K562 (cell line): ENCODE results near the gene MYH3. TPM values are rescaled to one million over a fixed set of nuclear protein-coding genes. Genes with fewer than 3 reads are reported as not detected.

Experiments
- ATAC-seq: fragments of 200-7000 bp; cut with Tn5 transposase; 3 replicates; pipeline ENCODE4 v1.9.1; 2020; ENCODE audit warnings: moderate library complexity
- BruUV-seq: library from RNA; stranded (reverse); fragments of 400-500 nt; replicated peaks from 2 replicates; lab custom pipeline; 2021; lab: Mats Ljungman, UMichigan
- CTCF ChIA-PET: fragments of 300-600 bp; formaldehyde crosslinking; extraction: SDS; loops from one replicate; lab custom pipeline; 2021; ENCODE audit warnings: low intra/inter-chr PET ratio; lab: Yijun Ruan, JAX
- POLR2A ChIA-PET: fragments of 300-600, 350-650 bp; sonication (Branson Sonifier 250); formaldehyde crosslinking; extraction: SDS; loops from one replicate; lab custom pipeline; 2021; ENCODE audit warnings: antibody characterized with exemption, inconsistent platforms; lab: Yijun Ruan, JAX
- DNase-seq, 4 experiments: peaks; one replicate each; pipeline versions ENCODE4 v3.0.0 to v3.0.0-alpha.2; 2011 to 2018; ENCODE audit warnings: low spot score in 3 of 4, mixed read lengths in 3 of 4; ENCODE audit errors: extremely low read depth in 1 of 4
- FAIRE-seq: peaks from 2 replicates; lab custom pipeline; 2011; peaks lifted over from hg19 to GRCh38; lab: Jason Lieb, UNC
- H2AFZ ChIP-seq: 2 replicates; pipeline ENCODE4 v1.6.0; 2011; ENCODE audit warnings: low read depth, low read length, control low read depth, inconsistent platforms
- H3K27ac ChIP-seq: fragments of 200-600 bp; 3 replicates; pipeline ENCODE4 v1.8.0; 2011; ENCODE audit warnings: low read depth, mild to moderate bottlenecking, control low read depth, inconsistent platforms, low read length, moderate library complexity, mixed read lengths; ENCODE audit errors: extremely low read depth
- H3K27me3 ChIP-seq, 2 experiments: fragments of 300-600 bp in 1 of 2; 2 replicates in 1 of 2; 3 replicates in 1 of 2; pipeline versions ENCODE4 v1.6.0 to v1.8.0; 2011; ENCODE audit warnings: inconsistent platforms in 2 of 2, low read length in 2 of 2, mild to moderate bottlenecking in 1 of 2, mixed read lengths in 1 of 2, moderate library complexity in 1 of 2; ENCODE audit not compliant: control insufficient read depth in 2 of 2, insufficient read depth in 2 of 2
- H3K36me3 ChIP-seq: fragments of 300-600 bp; 3 replicates; pipeline ENCODE4 v1.8.0; 2011; ENCODE audit warnings: mild to moderate bottlenecking, low read length, inconsistent platforms; ENCODE audit not compliant: control insufficient read depth, insufficient read depth
- H3K4me1 ChIP-seq, 2 experiments: fragments of 200-600 bp in 1 of 2; replicated peaks in 1 of 2; 2 replicates in 1 of 2; 3 replicates in 1 of 2; pipeline versions ENCODE4 v1.5.1 to v1.8.0; 2011; ENCODE audit warnings: inconsistent platforms in 2 of 2, low read length in 2 of 2, mild to moderate bottlenecking in 1 of 2, mixed read lengths in 1 of 2, moderate library complexity in 1 of 2; ENCODE audit not compliant: control insufficient read depth in 2 of 2, insufficient read depth in 2 of 2
- H3K4me2 ChIP-seq: 2 replicates; pipeline ENCODE4 v1.6.1; 2011; ENCODE audit warnings: low read length, control low read depth, inconsistent platforms, mixed read lengths; ENCODE audit not compliant: insufficient read depth
- H3K4me3 ChIP-seq: fragments of 200-600 bp; sonication (generic), shearing (Covaris generic); 2 replicates; pipeline ENCODE4 v1.5.1; 2016; ENCODE audit warnings: control low read depth, inconsistent platforms
- H3K79me2 ChIP-seq: fragments of 200-600 bp; 3 replicates; pipeline ENCODE4 v1.8.0; 2011; ENCODE audit warnings: low read length, inconsistent platforms; ENCODE audit not compliant: control insufficient read depth, insufficient read depth
- H3K9ac ChIP-seq, 2 experiments: 2 replicates each; pipeline versions ENCODE4 v1.6.0 to v1.6.1; 2011; ENCODE audit warnings: low read depth in 2 of 2, low read length in 2 of 2, control low read depth in 1 of 2, inconsistent platforms in 1 of 2, mild to moderate bottlenecking in 1 of 2, mixed read lengths in 1 of 2; ENCODE audit not compliant: insufficient read depth in 1 of 2
- H3K9me1 ChIP-seq: one replicate; pipeline ENCODE4 v1.6.0; 2011; ENCODE audit warnings: inconsistent platforms, mild to moderate bottlenecking, low read length, moderate library complexity; ENCODE audit not compliant: control insufficient read depth, insufficient read depth
- H3K9me3 ChIP-seq: replicated peaks from 2 replicates; pipeline ENCODE4 v1.5.1; 2011; ENCODE audit warnings: low read depth, low read length, inconsistent platforms; ENCODE audit not compliant: control insufficient read depth, insufficient read depth
- H4K20me1 ChIP-seq: replicated peaks from 2 replicates; pipeline ENCODE4 v1.6.1; 2011; ENCODE audit warnings: low read length, inconsistent platforms, mixed read lengths; ENCODE audit not compliant: control insufficient read depth, insufficient read depth
- CHD4 ChIP-seq: fragments of 200-600 bp; sonication (generic); IDR thresholded peaks from 3 replicates; pipeline ENCODE4 v1.6.1; 2012; ENCODE audit warnings: low read depth, mild to moderate bottlenecking, mixed read lengths, low read length, inconsistent platforms; ENCODE audit not compliant: insufficient read depth, insufficient replicate concordance, poor library complexity, severe bottlenecking
- OTX1 ChIP-seq: fragments of 450-650 bp; formaldehyde crosslinking; IDR thresholded peaks from 2 replicates; pipeline ENCODE4 v1.4.0; 2022; ENCODE audit warnings: mild to moderate bottlenecking
- ZC3H11A ChIP-seq: IDR thresholded peaks from 2 replicates; pipeline ENCODE4 v1.6.1; 2012; ENCODE audit warnings: low read depth, low read length, improper control_type of control experiment
- ZC3H4 ChIP-seq: sonication (generic); formaldehyde crosslinking; IDR thresholded peaks from 2 replicates; pipeline ENCODE4 v1.9.0; 2021; ENCODE audit warnings: missing genetic modification reagents, borderline replicate concordance
- ZNF140 ChIP-seq: fragments of 250-450 bp; sonication (Bioruptor Pico); IDR thresholded peaks from 2 replicates; pipeline ENCODE4 v1.8.0; 2021; ENCODE audit warnings: moderate library complexity, mild to moderate bottlenecking, inconsistent platforms
- ZNF23 ChIP-seq: fragments of 250-450 bp; sonication (Bioruptor Pico); IDR thresholded peaks from 2 replicates; pipeline ENCODE4 v1.4.0; 2020; ENCODE audit warnings: mild to moderate bottlenecking
- WGBS: fragments of 100-300 bp; shearing (Covaris generic); methylation state at CpG from one replicate; pipeline ENCODE4 v1.1.6; 2016; ENCODE audit warnings: low coverage, mixed read lengths; ENCODE audit not compliant: insufficient coverage; ENCODE audit errors: missing lambda C conversion rate; 5-methylcytosine and 5-hydroxymethylcytosine counted together
- in situ Hi-C: fragments of 300-500 bp; cut with MboI; formaldehyde crosslinking; loops from 4 replicates; pipeline ENCODE4 v1.15.0; 2018; ENCODE audit warnings: inconsistent platforms, mixed read lengths
- intact Hi-C: fragments of 100-400 bp; cut with micrococcal nuclease; formaldehyde crosslinking; loops from 2 replicates; pipeline ENCODE4 v1.14.2; 2022
- polyA plus RNA-seq, 8 experiments: library from polyadenylated mRNA; depleted of rRNA in 4 of 8; stranded (reverse) in 5 of 8; unstranded in 3 of 8; fragments of >200 nt; fragmentation: Nextera tagmentation in 2 of 8; fragmentation: Illumina TruSeq in 1 of 8; extraction: Ambion mirVana in 2 of 8; extraction: Trizol in 1 of 8; gene quantifications; 2 replicates each; pipeline versions ENCODE4 v1.2.1 to v1.2.3, GENCODE V29; 2011 to 2014; ENCODE audit warnings: inconsistent platforms in 1 of 8, missing spikeins in 1 of 8
- total RNA-seq, 7 experiments: library from RNA; depleted of rRNA in 6 of 7; stranded (reverse); fragments of >200 nt in 6 of 7; fragmentation: Illumina TruSeq in 2 of 7; extraction: Trizol in 2 of 7; gene quantifications; 2 replicates each; pipeline versions ENCODE4 v1.2.1 to v1.2.3, GENCODE V29; 2011 to 2021; ENCODE audit warnings: low replicate concordance in 1 of 7

MYH3 gene
- total and polyA plus RNA-seq, 9 of the 15 experiments (the other 6 are each of a cell fraction or from before 2014, with no cell fraction given) = 0.24 to 0.75 (median 0.40) TPM; not detected in 1

DNA sequence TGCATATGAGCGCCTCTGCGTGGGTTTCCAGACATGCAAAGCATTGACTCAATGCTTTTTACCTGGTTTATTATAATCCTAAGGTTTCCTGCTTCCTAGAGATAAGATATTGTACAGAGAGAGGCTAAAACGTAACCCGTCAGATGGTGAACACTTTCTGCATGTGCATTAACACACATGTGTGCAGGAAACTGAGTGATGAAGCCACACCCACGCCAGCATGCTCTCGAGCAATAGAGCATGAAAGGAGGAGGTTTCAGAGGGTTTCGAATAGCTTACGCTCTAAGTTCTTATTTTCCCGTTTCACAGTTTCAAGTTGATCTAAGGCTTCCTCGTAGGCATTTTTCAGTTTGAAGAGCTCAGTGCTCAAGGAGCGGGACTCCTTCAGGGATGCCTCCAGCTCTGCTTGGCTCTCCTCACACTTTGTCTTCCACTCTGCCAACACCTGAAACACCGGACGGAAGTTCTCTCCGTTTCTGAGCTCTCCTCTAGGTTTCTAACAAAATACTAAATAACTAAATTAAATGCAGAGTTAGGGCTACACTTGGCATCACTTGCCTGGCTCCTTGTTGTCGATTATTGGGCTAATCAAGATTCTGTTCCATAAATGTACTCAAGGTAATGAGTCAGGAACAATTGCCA lies 23.2 kb downstream of the MYH3 start:
- Histone ChIP-seq H3K27ac (no peak overlapping the region), H3K9ac (no peak overlapping the region), H3K36me3 (no peaks in the 10 kb centered on the region), H3K4me3 (no peak overlapping the region), H3K4me2 (no peak overlapping the region), H3K9me1 (no peaks in the 10 kb centered on the region), H3K4me1 (peaks cover 0 to 3% of the 10 kb centered on the region in 2 experiments; a peak in 2 of 5 replicates), H2AFZ (no peak overlapping the region), H4K20me1 (no peaks in the 10 kb centered on the region), H3K27me3 (peaks cover 0 to 9% of the 10 kb centered on the region in 2 experiments; a peak in 1 of 5 replicates), H3K9me3 (no peaks in the 10 kb centered on the region), H3K79me2 (no peaks in the 10 kb centered on the region)
- intact Hi-C loops (no loop called here), in situ Hi-C loops (no loop called here)
- ChIA-PET CTCF (no interaction called here), POLR2A (no interaction called here)
- no peak for ATAC-seq
- DNase-seq = no peak
- TF ChIP-seq ZC3H11A (no peak), ZNF140 (CRISPR knock-in tag) (no peak), ZNF23 (CRISPR knock-in tag) (no peak), ZC3H4 (CRISPR knock-in tag) (no peak), OTX1 (no peak), CHD4 (no peak)
- BruUV-seq = no TSS peak
- WGBS = 17% methylated on average over 15 of the region's 15 CpGs
- no peak for FAIRE-seq
